ENCODE measurements around the gene MRFAP1L1. TPM values are rescaled to one million over a fixed set of nuclear protein-coding genes. Genes with fewer than 3 reads are reported as not detected.

The MRFAP1L1 gene
- total RNA-seq, 1 donor from 2014 or later = 73.0 TPM

DNA sequence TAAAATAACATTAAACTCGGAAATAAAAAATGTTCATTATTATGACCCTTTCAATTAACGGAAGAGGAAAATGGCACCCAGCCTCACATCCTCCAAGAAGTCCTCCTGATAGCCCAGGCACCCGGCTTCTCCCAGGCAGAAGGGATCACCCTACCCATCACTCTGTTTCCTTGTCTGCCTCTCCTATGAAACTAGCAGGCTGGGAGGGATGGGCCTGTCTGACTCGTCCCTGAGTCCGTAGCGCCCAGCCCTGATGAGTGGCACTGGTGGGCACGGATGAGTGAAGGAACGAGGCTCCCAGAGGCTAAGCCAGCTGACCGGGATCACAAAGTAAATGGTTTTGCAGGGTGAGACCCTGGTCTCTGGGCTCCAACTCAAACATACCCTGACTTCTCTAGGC, 44.2 kb upstream of the MRFAP1L1 start:
- DNase-seq (ENCODE audit: extremely low spot score, unreplicated experiment) = no peak
- TF ChIP-seq, protein P1, sequence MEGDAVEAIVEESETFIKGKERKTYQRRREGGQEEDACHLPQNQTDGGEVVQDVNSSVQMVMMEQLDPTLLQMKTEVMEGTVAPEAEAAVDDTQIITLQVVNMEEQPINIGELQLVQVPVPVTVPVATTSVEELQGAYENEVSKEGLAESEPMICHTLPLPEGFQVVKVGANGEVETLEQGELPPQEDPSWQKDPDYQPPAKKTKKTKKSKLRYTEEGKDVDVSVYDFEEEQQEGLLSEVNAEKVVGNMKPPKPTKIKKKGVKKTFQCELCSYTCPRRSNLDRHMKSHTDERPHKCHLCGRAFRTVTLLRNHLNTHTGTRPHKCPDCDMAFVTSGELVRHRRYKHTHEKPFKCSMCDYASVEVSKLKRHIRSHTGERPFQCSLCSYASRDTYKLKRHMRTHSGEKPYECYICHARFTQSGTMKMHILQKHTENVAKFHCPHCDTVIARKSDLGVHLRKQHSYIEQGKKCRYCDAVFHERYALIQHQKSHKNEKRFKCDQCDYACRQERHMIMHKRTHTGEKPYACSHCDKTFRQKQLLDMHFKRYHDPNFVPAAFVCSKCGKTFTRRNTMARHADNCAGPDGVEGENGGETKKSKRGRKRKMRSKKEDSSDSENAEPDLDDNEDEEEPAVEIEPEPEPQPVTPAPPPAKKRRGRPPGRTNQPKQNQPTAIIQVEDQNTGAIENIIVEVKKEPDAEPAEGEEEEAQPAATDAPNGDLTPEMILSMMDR (conservative IDR thresholded peaks at IDR 0.05) = no peak
- no peaks in the 10 kb centered on the region for H3K9me3 Mint-ChIP-seq
- peaks cover 20% of the 10 kb centered on the region for H3K4me1 Mint-ChIP-seq (ENCODE audit: unreplicated experiment)
- no peaks in the 10 kb centered on the region for H3K36me3 Mint-ChIP-seq
- no peaks in the 10 kb centered on the region for H3K27me3 Mint-ChIP-seq
- H3K27ac Mint-ChIP-seq = no peak overlapping the region
- no peak overlapping the region for H3K4me3 Mint-ChIP-seq

DNA sequence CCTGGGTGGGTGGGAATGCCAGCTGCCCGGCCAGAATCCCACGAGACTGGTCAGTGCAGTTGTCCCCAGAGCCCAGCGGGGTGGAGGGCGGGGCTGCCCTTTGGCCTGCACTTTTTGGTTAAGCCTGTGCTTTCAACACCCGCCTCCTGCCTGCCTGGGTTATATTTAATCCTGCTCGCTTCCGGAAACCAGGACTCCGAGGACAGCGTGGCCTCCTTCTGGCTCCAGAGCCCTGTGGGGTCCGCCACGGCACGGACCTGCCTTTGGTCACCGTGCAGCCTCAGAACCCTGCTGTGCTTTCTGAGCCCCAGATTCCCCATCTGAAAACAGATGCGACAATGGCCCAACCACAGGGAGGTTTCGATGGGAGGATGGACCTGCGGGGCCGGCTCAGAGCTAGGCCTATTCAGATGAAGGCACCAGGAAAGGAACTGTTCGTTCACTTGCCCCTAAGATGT, 43.5 kb upstream of the MRFAP1L1 start:
- no peak overlapping the region for H3K4me3 Mint-ChIP-seq
- DNase-seq (ENCODE audit: extremely low spot score, unreplicated experiment) = no peak
- TF ChIP-seq, protein P1 (conservative IDR thresholded peaks at IDR 0.05) = no peak
- H3K27me3 Mint-ChIP-seq = no peaks in the 10 kb centered on the region
- no peaks in the 10 kb centered on the region for H3K9me3 Mint-ChIP-seq
- no peak overlapping the region for H3K27ac Mint-ChIP-seq
- H3K36me3 Mint-ChIP-seq = no peaks in the 10 kb centered on the region
- H3K4me1 Mint-ChIP-seq (ENCODE audit: unreplicated experiment) = peaks cover 20% of the 10 kb centered on the region

DNA sequence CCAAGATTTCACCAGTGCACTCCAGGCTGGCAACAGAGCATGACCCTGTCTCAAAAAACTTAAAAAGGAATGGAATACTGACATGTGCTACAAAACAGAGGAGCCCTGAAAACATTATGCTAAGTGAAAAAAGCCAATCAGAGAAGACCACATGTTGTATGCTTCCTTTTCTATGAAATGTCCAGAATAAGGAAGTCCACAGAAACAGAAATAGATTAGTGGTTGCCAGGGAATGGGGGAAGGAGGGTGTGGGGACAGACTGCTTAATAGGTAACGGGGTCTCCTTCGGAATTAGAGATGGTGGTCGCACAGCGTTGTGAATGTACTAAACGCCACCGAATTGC, 42.8 kb upstream of the MRFAP1L1 start:
- H3K4me1 Mint-ChIP-seq (ENCODE audit: unreplicated experiment) = peaks cover 22% of the 10 kb centered on the region
- DNase-seq (ENCODE audit: extremely low spot score, unreplicated experiment) = no peak
- H3K27me3 Mint-ChIP-seq = no peaks in the 10 kb centered on the region
- no peak overlapping the region for H3K27ac Mint-ChIP-seq
- no peaks in the 10 kb centered on the region for H3K36me3 Mint-ChIP-seq
- no peaks in the 10 kb centered on the region for H3K9me3 Mint-ChIP-seq
- TF ChIP-seq, protein P1 (conservative IDR thresholded peaks at IDR 0.05) = no peak
- no peak overlapping the region for H3K4me3 Mint-ChIP-seq

DNA sequence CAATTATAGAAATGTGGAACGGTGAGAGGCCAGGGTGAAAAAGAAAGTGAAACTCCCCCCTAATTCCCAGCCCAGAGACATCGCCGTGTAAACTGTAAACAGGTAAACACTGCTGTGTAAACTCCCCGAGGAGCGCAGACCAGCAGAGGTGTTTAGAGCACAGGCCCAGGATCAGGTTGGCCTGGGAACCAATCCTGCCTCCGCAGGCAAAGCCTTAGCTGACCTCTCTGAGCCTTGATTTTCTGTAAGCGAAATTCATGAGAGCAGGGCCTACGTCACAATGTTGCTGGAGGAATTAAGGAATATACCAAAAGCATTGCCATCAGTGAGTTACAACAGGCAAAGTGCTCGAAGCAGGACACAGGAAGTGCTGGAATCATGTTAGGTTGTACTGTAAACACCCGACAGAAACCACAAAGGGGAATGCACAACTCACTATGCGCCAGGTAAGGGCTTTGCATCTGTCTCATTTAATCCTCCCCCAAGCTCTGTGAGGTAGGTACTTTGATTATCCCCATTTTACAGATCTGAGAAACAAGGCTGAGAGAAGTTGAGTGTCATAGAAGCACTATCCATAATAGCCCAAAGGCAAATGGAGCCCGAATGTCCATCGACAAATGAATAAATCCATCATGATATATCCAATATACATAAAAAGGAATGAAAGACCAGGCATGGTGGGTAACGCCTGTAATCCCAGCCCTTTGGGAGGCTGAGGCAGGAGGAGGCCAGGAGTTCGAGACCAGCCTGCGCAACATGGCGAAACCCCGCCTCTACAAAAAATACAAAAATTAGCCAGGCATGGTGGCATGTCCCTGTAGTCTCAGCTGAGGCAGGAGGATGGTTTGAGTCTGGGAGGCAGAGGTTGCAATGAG, 42.2 kb upstream of the MRFAP1L1 start:
- no peak for DNase-seq (ENCODE audit: extremely low spot score, unreplicated experiment)
- H3K27ac Mint-ChIP-seq = peak overlapping the region; percentile 80
- H3K4me1 Mint-ChIP-seq (ENCODE audit: unreplicated experiment) = peaks cover 25% of the 10 kb centered on the region
- TF ChIP-seq, protein P1 (conservative IDR thresholded peaks at IDR 0.05) = no peak
- H3K9me3 Mint-ChIP-seq = no peaks in the 10 kb centered on the region
- H3K36me3 Mint-ChIP-seq = no peaks in the 10 kb centered on the region
- no peak overlapping the region for H3K4me3 Mint-ChIP-seq
- no peaks in the 10 kb centered on the region for H3K27me3 Mint-ChIP-seq

DNA sequence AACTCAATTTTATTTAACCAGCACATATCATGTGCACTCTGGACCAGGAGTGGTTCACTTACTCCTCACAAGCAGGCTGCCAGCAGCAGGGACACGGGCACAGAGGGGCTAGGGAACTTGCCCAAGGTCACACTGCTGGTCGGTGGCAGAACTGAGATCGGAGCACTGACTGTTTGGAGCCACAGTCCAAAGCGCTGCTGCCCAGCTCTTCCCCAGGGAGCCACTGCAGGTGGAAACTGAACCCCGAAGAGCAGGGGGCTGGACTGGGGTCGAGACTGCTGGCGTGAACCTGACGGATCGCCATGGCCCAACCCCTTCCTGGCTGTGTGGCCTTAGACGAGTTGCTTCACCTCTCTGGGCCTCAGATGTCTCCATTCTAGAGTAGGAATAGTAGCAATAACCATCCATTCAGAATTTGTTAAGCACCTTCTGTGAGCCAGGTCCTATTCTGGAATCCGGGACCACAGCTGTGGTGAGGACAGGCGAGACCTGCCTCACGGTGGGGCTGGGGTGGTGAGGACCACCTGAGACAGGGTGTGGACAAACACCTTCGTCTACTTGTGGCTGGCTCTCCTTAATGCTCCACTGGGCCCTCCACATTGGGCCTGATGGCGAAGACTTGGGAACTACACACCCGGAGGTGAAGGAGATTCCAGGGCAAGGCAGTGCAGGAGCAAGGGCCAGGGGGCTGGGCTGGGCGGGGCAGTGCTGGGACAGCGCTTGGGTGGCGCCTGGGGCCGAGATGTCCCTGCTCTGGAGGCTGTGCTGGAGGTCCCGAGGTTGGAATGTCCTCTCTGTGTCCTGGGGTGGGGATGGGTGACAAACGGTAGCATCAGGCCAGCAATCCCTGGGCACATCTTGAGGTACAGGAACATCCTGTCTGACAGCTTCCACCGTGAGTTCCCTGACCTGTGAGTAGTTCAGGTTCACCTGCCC, 40.9 kb upstream of the MRFAP1L1 start:
- H3K4me3 Mint-ChIP-seq = no peak overlapping the region
- no peak for DNase-seq (ENCODE audit: extremely low spot score, unreplicated experiment)
- peak overlapping the region; percentile 80 for H3K27ac Mint-ChIP-seq
- TF ChIP-seq, protein P1 (conservative IDR thresholded peaks at IDR 0.05) = no peak
- no peaks in the 10 kb centered on the region for H3K27me3 Mint-ChIP-seq
- peaks cover 25% of the 10 kb centered on the region for H3K4me1 Mint-ChIP-seq (ENCODE audit: unreplicated experiment)
- no peaks in the 10 kb centered on the region for H3K9me3 Mint-ChIP-seq
- H3K36me3 Mint-ChIP-seq = no peaks in the 10 kb centered on the region

Data from type B pancreatic cell (in vitro differentiated cells).